HEK293 (cell line): Measurements from ENCODE around the gene PRPF40B.

Experiments used
- CTCF ChIA-PET: fragments of 350-600 bp; formaldehyde crosslinking; extraction: SDS; loops from one replicate; lab custom pipeline; 2021; ENCODE audit warnings: antibody characterized with exemption; lab: Yijun Ruan, JAX
- POLR2A ChIA-PET: fragments of 300-600 bp; formaldehyde crosslinking; extraction: SDS; loops from one replicate; lab custom pipeline; 2020; ENCODE audit warnings: antibody characterized with exemption, inconsistent platforms; lab: Yijun Ruan, JAX
- H3K27ac ChIP-seq: fragments of 200-500 bp; sonication (Bioruptor generic); 2 replicates; pipeline ENCODE4 v1.5.1; 2014; ENCODE audit warnings: low read depth, low read length, control low read depth, inconsistent platforms; ENCODE audit errors: extremely low read depth
- H3K36me3 ChIP-seq, 2 experiments: fragments of 200-500 bp in 1 of 2; sonication (Bioruptor generic) in 1 of 2; 1 replicate in 1 of 2; 2 replicates in 1 of 2; pipeline ENCODE4 v1.5.1; 2014 to 2017; ENCODE audit warnings: inconsistent platforms in 2 of 2, low read length in 2 of 2; ENCODE audit not compliant: control insufficient read depth in 2 of 2, insufficient read depth in 1 of 2
- H3K4me1 ChIP-seq: fragments of 200-500 bp; sonication (Bioruptor generic); 2 replicates; pipeline ENCODE4 v1.5.1; 2014; ENCODE audit warnings: mild to moderate bottlenecking, low read length, inconsistent platforms; ENCODE audit not compliant: control insufficient read depth, insufficient read depth
- H3K4me3 ChIP-seq: 2 replicates; pipeline ENCODE4 v1.5.1; 2011; ENCODE audit warnings: low read depth, mild to moderate bottlenecking, control low read depth, low read length, moderate library complexity
- H3K9me3 ChIP-seq: fragments of 200-500 bp; sonication (Bioruptor generic); 2 replicates; pipeline ENCODE4 v1.5.1; 2014; ENCODE audit warnings: low read depth, low read length, inconsistent platforms; ENCODE audit not compliant: control insufficient read depth, insufficient read depth
- AEBP2 ChIP-seq: fragments of 450-650 bp; formaldehyde crosslinking; IDR thresholded peaks from 2 replicates; pipeline ENCODE4 v1.5.1; 2016; ENCODE audit warnings: missing biosample characterization, missing genetic modification characterization, borderline replicate concordance
- BCL11B ChIP-seq: fragments of 450-650 bp; formaldehyde crosslinking; IDR thresholded peaks from 2 replicates; pipeline ENCODE4 v1.5.1; 2016; ENCODE audit warnings: low read depth, missing biosample characterization, missing genetic modification characterization
- EGR2 ChIP-seq: fragments of 450-650 bp; formaldehyde crosslinking; IDR thresholded peaks from 2 replicates; pipeline ENCODE4 v1.5.1; 2016; ENCODE audit warnings: low read depth, missing biosample characterization, missing genetic modification characterization
- GFI1B ChIP-seq: fragments of 450-650 bp; formaldehyde crosslinking; IDR thresholded peaks from 2 replicates; pipeline ENCODE4 v1.5.1; 2016; ENCODE audit warnings: missing biosample characterization, missing genetic modification characterization
- INSM2 ChIP-seq: fragments of 450-650 bp; formaldehyde crosslinking; IDR thresholded peaks from 2 replicates; pipeline ENCODE4 v1.5.1; 2016; ENCODE audit warnings: missing biosample characterization, missing genetic modification characterization
- KLF10 ChIP-seq: fragments of 450-650 bp; IDR thresholded peaks from 2 replicates; pipeline ENCODE4 v1.5.1; 2018; ENCODE audit warnings: missing biosample characterization, mild to moderate bottlenecking, missing genetic modification characterization
- PBX3 ChIP-seq: sonication (generic); formaldehyde crosslinking; IDR thresholded peaks from 2 replicates; pipeline ENCODE4 v1.8.1; 2022; ENCODE audit warnings: mild to moderate bottlenecking, moderate library complexity, missing genetic modification reagents
- ZBTB11 ChIP-seq: fragments of 450-650 bp; formaldehyde crosslinking; conservative IDR thresholded peaks from 2 replicates; pipeline ENCODE4 v1.5.1; 2016; ENCODE audit warnings: low read depth, missing biosample characterization, missing genetic modification characterization
- ZBTB48 ChIP-seq: fragments of 450-650 bp; formaldehyde crosslinking; IDR thresholded peaks from 2 replicates; pipeline ENCODE4 v1.5.1; 2016; ENCODE audit warnings: missing biosample characterization, missing genetic modification characterization
- ZBTB6 ChIP-seq: fragments of 450-650 bp; formaldehyde crosslinking; IDR thresholded peaks from 2 replicates; pipeline ENCODE4 v1.5.1; 2017; ENCODE audit warnings: missing biosample characterization, missing genetic modification characterization
- ZNF169 ChIP-seq: fragments of 450-650 bp; formaldehyde crosslinking; IDR thresholded peaks from 2 replicates; pipeline ENCODE4 v1.5.1; 2016; ENCODE audit warnings: missing biosample characterization, missing genetic modification characterization
- ZNF174 ChIP-seq: fragments of 450-650 bp; formaldehyde crosslinking; IDR thresholded peaks from 2 replicates; pipeline ENCODE4 v1.5.0; 2017; ENCODE audit warnings: missing biosample characterization, mild to moderate bottlenecking, missing genetic modification characterization
- ZNF184 ChIP-seq: fragments of 450-650 bp; IDR thresholded peaks from 2 replicates; pipeline ENCODE4 v1.5.1; 2018; ENCODE audit warnings: missing biosample characterization, mild to moderate bottlenecking, missing genetic modification characterization
- ZNF311 ChIP-seq: fragments of 450-650 bp; formaldehyde crosslinking; IDR thresholded peaks from 2 replicates; pipeline ENCODE4 v1.5.1; 2017; ENCODE audit warnings: missing biosample characterization, missing genetic modification characterization, borderline replicate concordance
- ZNF596 ChIP-seq: fragments of 450-650 bp; IDR thresholded peaks from 2 replicates; pipeline ENCODE4 v1.5.0; 2018; ENCODE audit warnings: missing biosample characterization, mild to moderate bottlenecking, missing genetic modification characterization, moderate library complexity
- ZNF677 ChIP-seq: fragments of 450-650 bp; IDR thresholded peaks from 2 replicates; pipeline ENCODE4 v1.5.0; 2018; ENCODE audit warnings: missing biosample characterization, mild to moderate bottlenecking, missing genetic modification characterization, moderate library complexity
- ZNF692 ChIP-seq: fragments of 450-650 bp; formaldehyde crosslinking; IDR thresholded peaks from 2 replicates; pipeline ENCODE4 v1.5.1; 2016; ENCODE audit warnings: missing biosample characterization, missing genetic modification characterization
- ZNF704 ChIP-seq: fragments of 450-650 bp; formaldehyde crosslinking; IDR thresholded peaks from 2 replicates; pipeline ENCODE4 v1.5.1; 2016; ENCODE audit warnings: missing biosample characterization, missing genetic modification characterization
- ZNF791 ChIP-seq: fragments of 450-650 bp; formaldehyde crosslinking; IDR thresholded peaks from 2 replicates; pipeline ENCODE4 v1.5.1; 2016; ENCODE audit warnings: missing biosample characterization, missing genetic modification characterization

The PRPF40B gene

GRCh38 chr12:49649892-49650291 lies 26.5 kb downstream of the PRPF40B start:
- Histone ChIP-seq H3K27ac (no peak overlapping the region), H3K4me3 (no peak overlapping the region), H3K36me3 (peaks cover 0 to 67% of the 10 kb centered on the region in 2 experiments; a peak in 1 of 3 replicates), H3K4me1 (no peaks in the 10 kb centered on the region), H3K9me3 (no peaks in the 10 kb centered on the region)
- CTCF ChIA-PET, result interaction anchor here (0.6 to 8.4 kb wide), 6 partner anchors 10 to 131 kb away, joined by 3 to 72 read pairs (median 5); no protein-coding TSS in a partner anchor
- POLR2A ChIA-PET, result interaction anchor here (0.9 kb wide), 1 partner anchor 27 kb away, joined by 4 read pairs; the partner anchor contains the start of gene PRPF40B
- TF ChIP-seq INSM2 (tag by site-specific recombination), result no peak

- Histone ChIP-seq H3K27ac (no peak overlapping the region), H3K36me3 (peaks cover 0 to 57% of the 10 kb centered on the region in 2 experiments; a peak in 1 of 3 replicates), H3K9me3 (no peaks in the 10 kb centered on the region), H3K4me1 (no peaks in the 10 kb centered on the region), H3K4me3 (no peak overlapping the region)
- ChIA-PET CTCF (interaction anchor here (0.6 to 1.2 kb wide), 4 partner anchors 11 to 102 kb away, joined by 3 to 4 read pairs (median 4); no protein-coding TSS in a partner anchor), POLR2A (interaction anchor here (0.6 to 1.7 kb wide), 2 partner anchors 90 to 641 kb away, joined by 3 to 6 read pairs; partner anchors contain the start of gene TMBIM6)
- TF ChIP-seq ZNF704 (tag by site-specific recombination) (no peak), EGR2 (tag by site-specific recombination) (no peak), AEBP2 (no peak), ZNF184 (tag by site-specific recombination) (no peak), ZNF174 (no peak), ZNF677 (tag by site-specific recombination) (no peak), ZNF596 (tag by site-specific recombination) (no peak), ZBTB6 (tag by site-specific recombination) (no peak), ZNF692 (tag by site-specific recombination) (no peak), ZBTB11 (tag by site-specific recombination) (no peak), ZNF791 (tag by site-specific recombination) (no peak), KLF10 (tag by site-specific recombination) (no peak), ZBTB48 (tag by site-specific recombination) (no peak), BCL11B (tag by site-specific recombination) (no peak), ZNF311 (no peak), ZNF169 (no peak), GFI1B (tag by site-specific recombination) (no peak), PBX3 (no peak)
Observed at GRCh38 chr12:49651855-49652254, 28.5 kb downstream of the PRPF40B start.
